ENCODE measurements around the gene SKI. TPM values are rescaled to one million over a fixed set of nuclear protein-coding genes. Genes with fewer than 3 reads are reported as not detected.
A peak's percentile ranks its signal among the peaks of the same experiment; 100 is the strongest.
"Not testable (repeated sequence)": the region's sequence is repeated elsewhere in the genome, so short reads cannot be mapped to it uniquely, and the experiment has no call there.

SKI gene
- total RNA-seq, 2 experiments from 2014 or later = 28.3 to 28.9 TPM

- intact Hi-C loops (cut with micrococcal nuclease) = no loop called here
- Mint-ChIP-seq H3K4me1 (ENCODE audit: low read depth) (peaks cover 86% of the 10 kb centered on the region), H3K27ac (no peak overlapping the region), H3K4me3 (no peak overlapping the region), H3K27me3 (no peaks in the 10 kb centered on the region), H3K9me3 (no peaks in the 10 kb centered on the region), H3K36me3 (peaks cover 8% of the 10 kb centered on the region)
- CTCF ChIA-PET = no interaction called here
- no peak for DNase-seq
- POLR2A ChIA-PET = no interaction called here
Observed at GRCh38 chr1:2242814-2243725, 15.0 kb downstream of the SKI start.

GRCh38 chr1:2247045-2247394, 18.9 kb downstream of the SKI start:
- H3K27me3 Mint-ChIP-seq; DNase-seq; intact Hi-C loops (cut with micrococcal nuclease); CTCF ChIA-PET; H3K27ac Mint-ChIP-seq; H3K4me3 Mint-ChIP-seq; POLR2A ChIA-PET; H3K36me3 Mint-ChIP-seq; H3K9me3 Mint-ChIP-seq: not testable (repeated sequence)
- H3K4me1 Mint-ChIP-seq (ENCODE audit: low read depth) = peaks cover 81% of the 10 kb centered on the region

- ChIA-PET POLR2A (no interaction called here), CTCF (no interaction called here)
- Mint-ChIP-seq H3K4me1 (ENCODE audit: low read depth) (peaks cover 81% of the 10 kb centered on the region), H3K27me3 (no peaks in the 10 kb centered on the region), H3K9me3 (no peaks in the 10 kb centered on the region), H3K36me3 (peaks cover 6% of the 10 kb centered on the region), H3K4me3 (no peak overlapping the region), H3K27ac (no peak overlapping the region)
- intact Hi-C loops (cut with micrococcal nuclease) = no loop called here
- DNase-seq = no peak
Observed at GRCh38 chr1:2247760-2248126, 19.6 kb downstream of the SKI start.

GRCh38 chr1:2248127-2248826, 20.2 kb downstream of the SKI start:
- Mint-ChIP-seq H3K9me3 (no peaks in the 10 kb centered on the region), H3K4me1 (ENCODE audit: low read depth) (peaks cover 76% of the 10 kb centered on the region), H3K36me3 (peaks cover 9% of the 10 kb centered on the region), H3K4me3 (no peak overlapping the region), H3K27ac (no peak overlapping the region), H3K27me3 (no peaks in the 10 kb centered on the region)
- no peak for DNase-seq
- intact Hi-C loops (cut with micrococcal nuclease) = no loop called here
- ChIA-PET POLR2A (no interaction called here), CTCF (no interaction called here)

DNA sequence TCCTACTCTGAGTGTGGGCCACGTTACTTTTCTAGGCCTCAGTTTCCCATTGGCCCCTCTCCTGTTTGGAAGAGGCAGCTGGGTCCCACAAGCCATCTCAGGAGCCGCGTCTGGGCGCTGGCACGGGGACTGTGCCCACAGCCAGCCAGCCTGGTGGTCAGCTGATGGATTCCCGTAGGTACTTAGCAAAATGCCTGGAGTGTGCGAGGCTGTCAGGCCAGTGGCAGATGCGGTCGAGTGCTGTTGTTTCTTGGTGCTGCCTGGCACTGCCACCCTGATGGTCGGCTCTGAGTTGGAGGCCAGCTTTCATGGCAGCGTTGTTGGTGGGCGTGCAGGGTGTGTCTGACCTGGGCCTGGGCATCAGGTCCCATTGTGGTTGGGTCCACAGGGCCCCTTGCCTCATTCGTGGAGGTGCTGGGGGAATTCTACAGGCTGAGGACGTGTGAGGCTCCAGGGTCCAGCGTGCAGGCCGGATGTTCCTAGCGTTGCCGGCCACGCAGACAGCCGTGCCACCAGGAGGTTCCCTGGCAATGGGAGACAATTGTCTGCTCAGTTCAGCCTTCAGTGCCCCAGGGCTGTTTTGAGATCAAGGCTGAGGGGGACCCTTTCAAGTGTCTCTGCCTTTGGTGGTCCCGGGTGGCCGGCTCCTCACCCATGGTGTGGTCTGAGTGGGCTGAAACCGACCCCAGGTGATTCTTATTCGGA, 20.9 kb downstream of the SKI start:
- intact Hi-C loops (cut with micrococcal nuclease) = no loop called here
- Mint-ChIP-seq H3K4me3 (no peak overlapping the region), H3K27ac (peak overlapping the region; percentile 33), H3K4me1 (ENCODE audit: low read depth) (peaks cover 69% of the 10 kb centered on the region), H3K36me3 (peaks cover 15% of the 10 kb centered on the region), H3K27me3 (no peaks in the 10 kb centered on the region), H3K9me3 (no peaks in the 10 kb centered on the region)
- no peak for DNase-seq
- CTCF ChIA-PET = no interaction called here
- POLR2A ChIA-PET = no interaction called here

DNA sequence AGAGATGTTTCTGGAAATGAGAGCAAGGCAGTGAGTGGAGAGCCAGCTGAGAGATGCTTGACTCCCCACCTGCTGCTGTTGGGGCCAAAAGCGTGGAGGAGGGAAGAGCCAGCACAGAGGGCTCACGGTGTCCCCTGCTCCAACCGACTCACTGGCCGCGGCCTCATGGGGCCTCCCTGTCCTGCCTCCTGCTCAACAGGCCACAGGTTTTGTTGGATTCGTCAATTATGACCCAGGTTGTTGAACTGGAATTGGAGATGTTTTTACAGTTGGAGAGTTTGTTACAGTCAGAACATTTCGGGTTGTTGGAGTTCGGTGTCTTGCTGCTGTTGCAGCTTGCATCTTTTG, 21.4 kb downstream of the SKI start:
- Mint-ChIP-seq H3K27me3 (no peaks in the 10 kb centered on the region), H3K36me3 (peaks cover 19% of the 10 kb centered on the region), H3K9me3 (no peaks in the 10 kb centered on the region), H3K4me1 (ENCODE audit: low read depth) (peaks cover 71% of the 10 kb centered on the region), H3K4me3 (no peak overlapping the region), H3K27ac (peak overlapping the region; percentile 33)
- CTCF ChIA-PET = no interaction called here
- POLR2A ChIA-PET = no interaction called here
- DNase-seq = no peak
- intact Hi-C loops (cut with micrococcal nuclease) = no loop called here

GRCh38 chr1:2250721-2251281, 22.7 kb downstream of the SKI start:
- Mint-ChIP-seq H3K27me3 (no peaks in the 10 kb centered on the region), H3K4me1 (ENCODE audit: low read depth) (peaks cover 62% of the 10 kb centered on the region), H3K36me3 (peaks cover 21% of the 10 kb centered on the region), H3K9me3 (no peaks in the 10 kb centered on the region), H3K4me3 (no peak overlapping the region), H3K27ac (no peak overlapping the region)
- ChIA-PET POLR2A (no interaction called here), CTCF (interaction anchor here (1.4 kb wide), 1 partner anchor 61 kb away, joined by 3 read pairs; no protein-coding TSS in a partner anchor)
- intact Hi-C loops (cut with micrococcal nuclease) = no loop called here
- no peak for DNase-seq

DNA sequence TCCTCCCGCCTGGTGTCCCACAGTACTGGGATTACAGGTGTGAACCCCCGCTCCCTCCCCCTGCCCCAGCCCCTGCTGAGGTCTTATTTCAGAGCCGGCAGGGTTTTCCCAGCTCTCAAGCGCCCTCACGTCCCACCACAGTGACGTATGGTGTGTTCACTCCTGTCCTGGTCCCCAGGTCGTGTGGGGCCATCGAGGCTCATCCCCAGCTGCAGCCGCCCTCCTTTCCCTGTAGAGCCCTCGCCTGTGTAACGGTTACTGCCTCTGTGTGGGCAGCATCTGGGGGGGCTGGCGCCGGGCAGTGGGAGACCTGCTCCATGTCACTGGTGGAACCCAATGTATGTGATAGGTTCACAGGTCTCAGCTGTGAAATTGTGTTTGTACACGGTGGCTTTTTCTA, 23.2 kb downstream of the SKI start:
- DNase-seq = no peak
- H3K9me3 Mint-ChIP-seq = no peaks in the 10 kb centered on the region
- POLR2A ChIA-PET = no interaction called here
- CTCF ChIA-PET = interaction anchor here (1.4 kb wide), 1 partner anchor 60 kb away, joined by 3 read pairs; no protein-coding TSS in a partner anchor
- H3K27me3 Mint-ChIP-seq = no peaks in the 10 kb centered on the region
- H3K36me3 Mint-ChIP-seq = peaks cover 20% of the 10 kb centered on the region
- intact Hi-C loops (cut with micrococcal nuclease) = no loop called here
- H3K4me3 Mint-ChIP-seq = no peak overlapping the region
- peak overlapping the region; percentile 77 for H3K27ac Mint-ChIP-seq
- H3K4me1 Mint-ChIP-seq (ENCODE audit: low read depth) = peaks cover 57% of the 10 kb centered on the region

GRCh38 chr1:2251786-2252185, 23.7 kb downstream of the SKI start:
- CTCF ChIA-PET = interaction anchor here (1.4 kb wide), 1 partner anchor 60 kb away, joined by 3 read pairs; no protein-coding TSS in a partner anchor
- intact Hi-C loops (cut with micrococcal nuclease) = no loop called here
- H3K36me3 Mint-ChIP-seq = peaks cover 20% of the 10 kb centered on the region
- no peaks in the 10 kb centered on the region for H3K9me3 Mint-ChIP-seq
- no peak for DNase-seq
- no peak overlapping the region for H3K4me3 Mint-ChIP-seq
- no peaks in the 10 kb centered on the region for H3K27me3 Mint-ChIP-seq
- POLR2A ChIA-PET = no interaction called here
- H3K4me1 Mint-ChIP-seq (ENCODE audit: low read depth) = peaks cover 53% of the 10 kb centered on the region
- peak overlapping the region; percentile 77 for H3K27ac Mint-ChIP-seq

DNA sequence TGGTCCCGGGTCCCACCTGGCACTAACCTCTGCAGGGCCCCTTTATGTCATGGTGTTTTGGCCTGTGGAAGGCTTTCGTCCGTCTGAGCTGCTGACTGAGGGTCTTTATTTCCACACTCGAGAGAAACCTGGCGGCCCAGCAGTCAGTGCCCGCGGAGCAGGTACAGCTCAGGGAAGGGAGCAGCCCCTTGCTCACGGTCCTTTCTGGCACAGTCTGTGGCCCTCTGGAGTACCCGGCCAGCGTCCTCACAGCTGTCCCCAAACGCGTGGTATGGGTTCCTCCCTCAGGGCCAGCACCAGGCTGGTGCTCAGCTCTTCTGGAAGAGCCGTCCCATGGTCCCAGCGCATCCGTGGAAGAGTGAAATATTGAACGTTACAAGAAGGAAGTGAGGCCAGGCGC, 24.3 kb downstream of the SKI start:
- Mint-ChIP-seq H3K27ac (peak overlapping the region; percentile 77), H3K36me3 (peaks cover 20% of the 10 kb centered on the region), H3K4me3 (no peak overlapping the region), H3K9me3 (no peaks in the 10 kb centered on the region), H3K27me3 (no peaks in the 10 kb centered on the region), H3K4me1 (ENCODE audit: low read depth) (peaks cover 49% of the 10 kb centered on the region)
- ChIA-PET CTCF (interaction anchor here (1.4 kb wide), 1 partner anchor 59 kb away, joined by 3 read pairs; no protein-coding TSS in a partner anchor), POLR2A (no interaction called here)
- no peak for DNase-seq
- intact Hi-C loops (cut with micrococcal nuclease) = no loop called here

- Mint-ChIP-seq H3K4me3 (no peak overlapping the region), H3K36me3 (peaks cover 20% of the 10 kb centered on the region), H3K9me3 (no peaks in the 10 kb centered on the region), H3K27me3 (no peaks in the 10 kb centered on the region), H3K27ac (peak overlapping the region; percentile 45), H3K4me1 (ENCODE audit: low read depth) (peaks cover 50% of the 10 kb centered on the region)
- no peak for DNase-seq
- intact Hi-C loops (cut with micrococcal nuclease) = no loop called here
- POLR2A ChIA-PET = no interaction called here
- CTCF ChIA-PET = interaction anchor here (0.6 kb wide), 1 partner anchor 16 kb away, joined by 5 read pairs; no protein-coding TSS in a partner anchor
Observed at GRCh38 chr1:2253036-2253796, 25.1 kb downstream of the SKI start.
